Measurements from ENCODE around the gene IL4.

IL4 gene

DNA sequence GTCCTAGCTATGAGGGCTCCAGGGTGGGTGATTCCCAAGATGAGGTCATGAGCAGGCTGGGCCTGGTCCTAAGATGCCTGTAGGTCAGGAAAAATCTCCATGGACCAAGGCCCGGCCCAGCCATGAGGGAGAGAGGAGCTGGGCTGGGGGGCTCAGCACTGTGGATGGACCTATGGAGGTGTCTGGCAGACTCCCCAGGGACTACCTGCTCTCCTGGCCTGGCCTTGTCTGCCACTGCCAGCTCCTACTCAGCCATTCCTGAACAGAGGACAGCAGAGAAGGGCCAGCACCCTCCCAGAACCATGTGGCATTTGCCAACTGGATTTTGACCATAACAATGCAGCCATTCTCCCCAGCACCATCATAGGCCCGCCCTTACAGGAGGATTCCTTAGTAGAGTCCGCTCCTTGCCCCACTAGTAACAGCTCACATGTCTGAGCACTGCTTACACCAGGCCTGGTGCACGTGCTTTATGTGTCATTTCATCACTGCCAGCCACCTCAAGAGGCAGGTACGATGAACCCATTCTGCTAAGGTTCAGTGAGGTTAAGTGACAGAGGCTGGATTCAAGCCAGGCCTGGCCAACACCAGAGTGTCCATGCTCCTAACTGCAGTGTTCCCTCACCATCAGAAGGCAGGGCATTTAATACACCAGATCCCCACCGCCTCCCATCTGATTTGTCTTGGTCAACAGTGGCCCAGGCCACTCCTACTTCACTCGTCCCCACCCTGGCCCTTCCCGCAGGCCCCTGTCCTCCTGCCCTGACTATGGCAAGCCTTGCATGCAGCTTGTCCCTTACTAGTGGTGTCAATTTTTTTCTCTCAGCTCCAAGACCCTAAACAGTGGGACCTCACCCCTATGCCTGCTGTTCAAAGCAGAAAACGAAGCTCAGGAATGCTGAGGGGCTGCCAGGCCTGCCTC lies 15.1 kb upstream of the IL4 start:
- no peak for DNase-seq

DNA sequence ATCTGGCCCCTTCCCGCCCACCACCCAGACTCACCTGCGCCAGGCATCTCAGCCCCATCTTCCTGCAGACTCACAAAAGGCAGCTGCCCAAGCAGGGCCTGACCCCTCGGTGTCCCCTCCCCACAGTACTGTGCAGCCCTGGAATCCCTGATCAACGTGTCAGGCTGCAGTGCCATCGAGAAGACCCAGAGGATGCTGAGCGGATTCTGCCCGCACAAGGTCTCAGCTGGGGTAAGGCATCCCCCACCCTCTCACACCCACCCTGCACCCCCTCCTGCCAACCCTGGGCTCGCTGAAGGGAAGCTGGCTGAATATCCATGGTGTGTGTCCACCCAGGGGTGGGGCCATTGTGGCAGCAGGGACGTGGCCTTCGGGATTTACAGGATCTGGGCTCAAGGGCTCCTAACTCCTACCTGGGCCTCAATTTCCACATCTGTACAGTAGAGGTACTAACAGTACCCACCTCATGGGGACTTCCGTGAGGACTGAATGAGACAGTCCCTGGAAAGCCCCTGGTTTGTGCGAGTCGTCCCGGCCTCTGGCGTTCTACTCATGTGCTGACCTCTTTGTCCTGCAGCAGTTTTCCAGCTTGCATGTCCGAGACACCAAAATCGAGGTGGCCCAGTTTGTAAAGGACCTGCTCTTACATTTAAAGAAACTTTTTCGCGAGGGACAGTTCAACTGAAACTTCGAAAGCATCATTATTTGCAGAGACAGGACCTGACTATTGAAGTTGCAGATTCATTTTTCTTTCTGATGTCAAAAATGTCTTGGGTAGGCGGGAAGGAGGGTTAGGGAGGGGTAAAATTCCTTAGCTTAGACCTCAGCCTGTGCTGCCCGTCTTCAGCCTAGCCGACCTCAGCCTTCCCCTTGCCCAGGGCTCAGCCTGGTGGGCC lies 13.9 kb upstream of the IL4 start:
- DNase-seq: no peak

DNA sequence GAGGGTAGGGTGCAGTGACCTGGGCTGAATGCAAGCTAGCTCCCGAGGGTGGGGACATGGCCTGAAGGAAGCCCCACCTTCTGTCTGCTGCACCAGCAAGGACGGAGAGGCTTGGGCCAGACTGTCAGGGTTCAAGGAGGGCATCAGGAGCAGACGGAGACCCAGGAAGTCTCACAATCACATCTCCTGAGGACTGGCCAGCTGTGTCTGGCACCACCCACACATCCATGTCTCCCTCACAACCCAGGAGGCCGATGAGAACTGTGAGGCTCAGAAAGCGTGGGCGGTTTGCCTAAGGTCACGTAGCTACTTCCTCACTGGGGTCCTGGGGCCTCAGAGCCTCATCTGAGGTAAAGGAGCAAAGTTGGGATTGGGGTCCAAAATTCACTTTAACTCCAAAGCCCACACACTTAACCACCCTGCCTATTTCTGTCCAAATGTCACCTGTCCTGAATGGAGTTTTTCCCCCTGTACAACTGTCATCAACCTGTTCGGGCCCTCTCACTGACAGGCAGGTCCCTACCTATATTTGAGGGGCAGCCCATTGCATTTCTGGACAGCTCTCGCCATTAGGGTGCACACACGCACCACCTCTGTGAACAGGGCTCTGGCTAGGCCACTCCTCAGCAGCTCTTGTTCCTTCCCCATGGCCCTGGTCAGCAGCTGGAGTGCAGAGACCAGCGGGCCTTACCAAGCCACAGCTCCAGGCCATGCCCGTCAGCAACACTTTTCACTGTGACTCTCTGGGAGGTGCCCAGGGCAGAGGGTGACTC lies 12.4 kb upstream of the IL4 start:
- DNase-seq: no peak

DNA sequence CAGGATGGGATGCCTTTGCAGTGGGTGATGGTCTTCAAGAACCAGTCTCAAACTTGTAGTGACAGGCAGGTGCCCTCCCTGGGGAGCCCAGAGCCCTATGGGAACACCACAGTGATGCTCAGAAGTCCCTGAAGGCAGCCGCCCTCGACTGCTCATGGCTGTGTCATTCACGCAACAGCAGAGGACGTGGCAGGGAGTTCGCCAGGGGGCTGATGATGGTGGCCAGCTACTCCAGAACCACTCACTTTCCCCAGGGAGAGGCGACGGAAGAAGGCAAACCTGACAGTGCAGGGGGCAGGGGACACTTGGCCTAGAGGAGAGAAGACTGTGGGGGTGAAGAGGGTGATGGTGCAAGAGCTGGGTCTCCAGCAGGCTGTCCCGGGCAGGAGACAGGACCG lies 11.8 kb upstream of the IL4 start:
- DNase-seq: no peak

- no peak for DNase-seq
Measured at GRCh38 chr5:132662925-132663770, 10.6 kb upstream of the IL4 start.

DNA sequence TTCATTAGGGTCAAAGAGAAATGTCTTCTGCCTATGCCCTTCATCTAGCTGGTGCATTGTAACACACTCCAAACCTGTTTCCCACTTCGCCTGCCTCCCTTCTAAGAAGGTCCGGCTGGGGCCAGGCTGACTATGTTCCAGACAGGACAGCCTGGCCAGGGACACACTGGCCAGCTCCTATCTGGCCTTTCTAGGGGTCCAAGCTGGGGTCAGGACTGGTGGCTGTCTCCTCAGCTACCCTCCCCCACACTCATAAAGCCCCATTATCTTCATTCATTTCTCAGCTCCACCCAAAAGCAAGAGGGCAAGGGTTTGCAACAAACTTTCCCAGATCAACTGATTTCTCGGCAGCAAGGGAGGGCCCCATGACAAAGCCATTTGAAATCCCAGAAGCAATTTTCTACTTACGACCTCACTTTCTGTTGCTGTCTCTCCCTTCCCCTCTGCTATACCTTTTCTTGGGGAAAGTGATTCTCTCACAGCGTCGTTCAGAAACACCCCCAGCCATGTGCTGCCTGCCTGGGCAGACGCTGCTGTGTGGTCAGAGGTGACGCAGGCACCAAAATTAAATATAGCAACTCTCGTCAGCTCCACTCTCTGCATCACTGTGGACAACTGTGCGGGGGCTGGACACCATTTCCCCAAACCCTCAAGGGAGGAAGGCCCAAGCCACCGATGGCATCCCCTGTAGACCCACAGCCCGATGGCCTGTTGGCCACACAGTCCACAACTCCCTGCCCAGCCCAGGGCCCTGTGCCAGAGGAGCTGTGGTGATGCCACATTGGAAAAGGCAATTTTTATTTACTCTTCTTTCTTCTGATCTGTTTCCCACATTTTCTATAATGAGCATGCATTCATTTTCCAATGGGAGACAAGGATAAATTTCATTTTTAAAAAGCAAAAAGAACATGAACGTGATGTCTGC lies 9.8 kb upstream of the IL4 start:
- DNase-seq: no peak

GRCh38 chr5:132664696-132665209 lies 9.0 kb upstream of the IL4 start:
- no peak for DNase-seq

- no peak for DNase-seq
Measured at GRCh38 chr5:132665574-132666080, 8.2 kb upstream of the IL4 start.

DNA sequence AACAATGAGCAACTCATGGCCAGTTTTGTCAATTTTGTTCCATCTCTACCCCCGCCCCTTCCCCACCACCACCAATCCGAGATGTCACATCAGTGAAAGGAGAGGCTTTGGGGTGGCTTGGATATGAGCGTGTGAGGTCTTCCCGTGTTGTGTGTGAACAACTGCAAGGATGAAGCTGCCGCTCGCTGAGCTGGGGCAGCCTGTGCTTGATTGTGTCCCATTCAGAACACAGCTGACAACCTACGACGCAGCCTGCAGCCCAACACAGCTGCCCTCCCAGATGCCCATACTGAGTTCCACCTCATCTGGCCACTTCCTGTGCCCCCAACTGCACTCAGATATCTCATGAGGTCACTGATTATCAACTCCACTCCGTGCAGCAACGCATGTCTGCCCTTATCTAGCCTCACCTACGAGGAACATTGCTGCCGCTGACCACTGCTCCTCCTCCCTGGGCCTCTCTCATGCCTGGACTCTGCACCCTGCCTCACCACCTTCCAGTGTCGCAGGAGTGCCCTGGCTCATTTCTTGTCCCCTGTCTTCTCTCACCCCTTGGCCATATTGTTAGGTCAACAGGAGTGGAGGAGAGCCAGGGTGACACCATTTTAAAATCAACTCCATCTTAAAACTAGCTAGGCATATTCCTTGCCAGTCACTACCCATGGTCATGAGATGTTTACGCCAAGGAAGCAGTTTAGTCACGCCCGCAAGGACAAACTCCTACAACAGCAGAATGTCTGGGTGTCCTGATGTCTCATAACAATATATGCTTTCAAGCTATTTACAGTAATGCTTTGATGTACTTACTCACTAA lies 7.3 kb upstream of the IL4 start:
- DNase-seq: no peak

- DNase-seq: no peak
Measured at GRCh38 chr5:132667309-132667708, 6.5 kb upstream of the IL4 start.

GRCh38 chr5:132667761-132668705 lies 5.8 kb upstream of the IL4 start:
- no peak for DNase-seq

- no peak for DNase-seq
Measured at GRCh38 chr5:132668706-132669454, 4.9 kb upstream of the IL4 start.

DNA sequence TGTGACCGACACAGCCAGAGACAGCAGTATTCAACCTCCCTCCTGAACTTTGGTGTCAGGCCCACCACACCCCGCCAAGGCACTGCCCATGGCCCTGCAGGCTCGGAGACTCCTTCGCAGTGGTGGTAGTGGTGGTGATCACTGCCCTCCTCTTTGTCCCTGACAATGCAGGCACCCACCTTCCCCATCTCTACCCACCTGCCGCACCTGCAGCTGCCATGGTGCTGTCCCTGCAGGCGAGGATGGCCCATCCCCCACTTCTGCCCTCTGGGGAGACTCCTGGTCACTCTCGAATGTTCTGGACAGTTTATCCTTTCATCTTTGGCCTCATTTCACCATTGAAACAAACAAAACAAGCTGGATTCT lies 4.4 kb upstream of the IL4 start:
- no peak for DNase-seq

GRCh38 chr5:132669966-132670882 lies 3.6 kb upstream of the IL4 start:
- DNase-seq: no peak

DNA sequence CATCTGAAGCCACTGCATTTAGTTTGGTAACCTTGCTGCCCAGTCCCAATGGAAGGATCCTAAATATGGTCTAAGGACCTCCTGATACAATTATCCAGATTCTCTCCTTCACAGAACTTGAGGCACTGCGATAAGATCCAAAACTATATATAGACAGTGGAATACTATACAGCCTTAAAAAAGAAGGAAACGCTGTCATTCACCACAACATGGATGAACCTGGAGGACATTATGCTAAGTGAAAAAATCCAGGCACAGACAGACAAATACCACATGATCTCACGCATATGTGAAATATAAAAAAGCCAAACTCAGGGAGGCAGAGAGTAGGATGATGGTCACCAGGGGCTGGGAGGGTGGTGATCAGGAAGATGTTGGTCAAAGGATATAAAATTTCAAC lies 2.8 kb upstream of the IL4 start:
- DNase-seq: no peak

DNA sequence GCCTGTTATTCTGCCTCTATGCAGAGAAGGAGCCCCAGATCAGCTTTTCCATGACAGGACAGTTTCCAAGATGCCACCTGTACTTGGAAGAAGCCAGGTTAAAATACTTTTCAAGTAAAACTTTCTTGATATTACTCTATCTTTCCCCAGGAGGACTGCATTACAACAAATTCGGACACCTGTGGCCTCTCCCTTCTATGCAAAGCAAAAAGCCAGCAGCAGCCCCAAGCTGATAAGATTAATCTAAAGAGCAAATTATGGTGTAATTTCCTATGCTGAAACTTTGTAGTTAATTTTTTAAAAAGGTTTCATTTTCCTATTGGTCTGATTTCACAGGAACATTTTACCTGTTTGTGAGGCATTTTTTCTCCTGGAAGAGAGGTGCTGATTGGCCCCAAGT lies 301 bp upstream of the IL4 start:
- DNase-seq: no peak
